AG04449 (cell line): ENCODE data around the gene ACOX3.

Source experiments
- CTCF ChIA-PET: fragments of 350-600 bp; formaldehyde crosslinking; extraction: SDS; loops from one replicate; lab custom pipeline; 2021; ENCODE audit warnings: antibody characterized with exemption; lab: Yijun Ruan, JAX
- POLR2A ChIA-PET: fragments of 400-600, 350-600 bp; formaldehyde crosslinking; extraction: SDS; loops from one replicate; lab custom pipeline; 2020; ENCODE audit warnings: antibody characterized with exemption, inconsistent platforms; lab: Yijun Ruan, JAX
- DNase-seq: peaks from one replicate; pipeline ENCODE4 v3.0.0-alpha.2; 2010; ENCODE audit warnings: low read depth, low spot score
- H3K4me3 ChIP-seq: 2 replicates; pipeline ENCODE4 v1.5.1; 2011; ENCODE audit warnings: low read depth, mild to moderate bottlenecking, control low read depth, low read length
- CTCF ChIP-seq: IDR thresholded peaks from one replicate; pipeline ENCODE4 v1.5.1; 2011; ENCODE audit warnings: mild to moderate bottlenecking, moderate library complexity, low read length, control low read depth, inconsistent platforms; ENCODE audit not compliant: insufficient read depth; ENCODE audit errors: missing control alignments

Gene ACOX3

GRCh38 chr4:8332038-8332857, 108.3 kb downstream of the ACOX3 start:
- TF ChIP-seq CTCF: no peak
- DNase-seq: no peak
- H3K4me3 ChIP-seq: no peak overlapping the region
- CTCF ChIA-PET: no interaction called here
- POLR2A ChIA-PET: no interaction called here

GRCh38 chr4:8331575-8331955, 109.0 kb downstream of the ACOX3 start:
- POLR2A ChIA-PET: no interaction called here

GRCh38 chr4:8330821-8331574, 109.5 kb downstream of the ACOX3 start:
- no peak for DNase-seq
- ChIA-PET POLR2A (no interaction called here), CTCF (interaction anchor here (0.9 to 1.3 kb wide), 2 partner anchors 12 to 72 kb away, joined by 3 read pairs; no protein-coding TSS in a partner anchor)
- no peak overlapping the region for H3K4me3 ChIP-seq
- no peak for TF ChIP-seq CTCF

More at GRCh38 chr4:8331575-8331955, 109.0 kb downstream of the ACOX3 start:
- H3K4me3 ChIP-seq: no peak overlapping the region
- DNase-seq: no peak
- CTCF ChIA-PET: interaction anchor here (0.9 to 1.3 kb wide), 2 partner anchors 11 to 71 kb away, joined by 3 read pairs; no protein-coding TSS in a partner anchor
- no peak for TF ChIP-seq CTCF

- POLR2A ChIA-PET: no interaction called here
- CTCF ChIA-PET: interaction anchor here (0.8 to 1.3 kb wide), 2 partner anchors 72 to 88 kb away, joined by 3 read pairs; no protein-coding TSS in a partner anchor
- no peak for TF ChIP-seq CTCF
- H3K4me3 ChIP-seq: no peak overlapping the region
- DNase-seq: no peak
Observed at GRCh38 chr4:8329859-8330761, 110.4 kb downstream of the ACOX3 start.

GRCh38 chr4:8329560-8329858, 111.0 kb downstream of the ACOX3 start:
- TF ChIP-seq CTCF: no peak
- no peak for DNase-seq
- H3K4me3 ChIP-seq: no peak overlapping the region
- POLR2A ChIA-PET: no interaction called here
- CTCF ChIA-PET: interaction anchor here (0.8 kb wide), 1 partner anchor 87 kb away, joined by 3 read pairs; no protein-coding TSS in a partner anchor
